B cell (primary cell): ENCODE results near the gene NPFFR1. TPM values are rescaled to one million over a fixed set of nuclear protein-coding genes. Genes with fewer than 3 reads are reported as not detected.

Experiments used
- ATAC-seq: fragments of 200-7000 bp; cut with Tn5 transposase; one replicate; pipeline ENCODE4 v1.10.0; 2021; ENCODE audit warnings: low read depth, mild to moderate bottlenecking, moderate number of reproducible peaks, moderate library complexity
- CTCF ChIA-PET: fragments of 350-600 bp; sonication (Branson Sonifier 250); formaldehyde crosslinking; loops from one replicate; lab custom pipeline; 2021; ENCODE audit warnings: antibody characterized with exemption, inconsistent platforms; lab: Charles Lee
- POLR2A ChIA-PET: fragments of 350-600 bp; sonication (Branson Sonifier 250); formaldehyde crosslinking; loops from one replicate; lab custom pipeline; 2021; ENCODE audit warnings: antibody characterized with exemption; lab: Charles Lee
- DNase-seq: peaks from one replicate; pipeline ENCODE4 v3.0.0; 2013
- H2AFZ ChIP-seq: 2 replicates; pipeline ENCODE4 v1.6.1; 2012; ENCODE audit warnings: mild to moderate bottlenecking, low read depth, low read length; ENCODE audit not compliant: insufficient read depth, poor library complexity, severe bottlenecking
- H3K27ac ChIP-seq, 2 donors: 1 replicate in 1 of 2; 2 replicates in 1 of 2; pipeline ENCODE4 v1.5.1; 2012 to 2013; ENCODE audit warnings: low read length in 2 of 2, mild to moderate bottlenecking in 2 of 2, moderate library complexity in 1 of 2
- H3K27me3 ChIP-seq, 4 experiments: fragments of 200-600 bp in 1 of 4; sonication (generic) in 1 of 4; replicated peaks in 1 of 4; 1 replicate in 2 of 4; 2 replicates in 2 of 4; pipeline versions ENCODE4 v1.6.1 to v1.7.0; 2013 to 2016; ENCODE audit warnings: low read length in 3 of 4, mild to moderate bottlenecking in 2 of 4, mixed read lengths in 1 of 4, moderate library complexity in 1 of 4; ENCODE audit not compliant: insufficient read depth in 4 of 4, control insufficient read depth in 3 of 4; ENCODE audit errors: control extremely low read depth in 1 of 4
- H3K36me3 ChIP-seq, 2 experiments: replicated peaks in 1 of 2; 1 replicate in 1 of 2; 2 replicates in 1 of 2; pipeline versions ENCODE4 v1.6.1 to v1.7.1; 2013; ENCODE audit warnings: low read length in 1 of 2; ENCODE audit not compliant: insufficient read depth in 2 of 2, control insufficient read depth in 1 of 2; ENCODE audit errors: control extremely low read depth in 1 of 2, extremely low read depth in 1 of 2
- H3K4me1 ChIP-seq, 2 donors: fragments of 200-600 bp in 1 of 2; sonication (generic) in 1 of 2; 1 replicate in 1 of 2; 2 replicates in 1 of 2; pipeline versions ENCODE4 v1.5.1 to v1.6.1; 2013 to 2017; ENCODE audit warnings: low read length in 2 of 2; ENCODE audit not compliant: control insufficient read depth in 2 of 2, insufficient read depth in 2 of 2
- H3K4me2 ChIP-seq: replicated peaks from 2 replicates; pipeline ENCODE3; 2012; ENCODE audit warnings: mild to moderate bottlenecking, low read depth, low read length; ENCODE audit not compliant: poor library complexity, severe bottlenecking
- H3K4me3 ChIP-seq, 5 experiments: fragments of 200-600 bp in 1 of 5; sonication (generic) in 1 of 5; 1 replicate in 3 of 5; 2 replicates in 2 of 5; pipeline versions ENCODE4 v1.5.1 to v1.7.0; 2011 to 2016; ENCODE audit warnings: low read length in 4 of 5, mild to moderate bottlenecking in 4 of 5, low read depth in 2 of 5, control low read depth in 1 of 5, moderate library complexity in 1 of 5; ENCODE audit not compliant: insufficient read depth in 1 of 5; ENCODE audit errors: control extremely low read depth in 1 of 5, extremely low read depth in 1 of 5
- H3K79me2 ChIP-seq: fragments of 200-600 bp; sonication (generic); one replicate; pipeline ENCODE4 v1.6.0; 2016; ENCODE audit warnings: low read length; ENCODE audit not compliant: control insufficient read depth, insufficient read depth
- H3K9ac ChIP-seq: fragments of 200-600 bp; sonication (generic); 2 replicates; pipeline ENCODE4 v1.6.1; 2017; ENCODE audit warnings: mild to moderate bottlenecking, low read length, moderate library complexity
- H3K9me3 ChIP-seq, 3 donors: one replicate each; pipeline versions ENCODE4 v1.6.1 to v1.7.1; 2013; ENCODE audit warnings: low read length in 2 of 3; ENCODE audit not compliant: control insufficient read depth in 2 of 3, insufficient read depth in 1 of 3; ENCODE audit errors: control extremely low read depth in 1 of 3
- H4K20me1 ChIP-seq: 2 replicates; pipeline ENCODE4 v1.6.0; 2012; ENCODE audit warnings: mild to moderate bottlenecking, low read length; ENCODE audit not compliant: insufficient read depth, control insufficient read depth, poor library complexity, severe bottlenecking
- H3K27ac Mint-ChIP-seq: one replicate; pipeline ENCODE4 v1.8.0; 2021; ENCODE audit warnings: mixed read lengths
- H3K27me3 Mint-ChIP-seq: one replicate; pipeline ENCODE4 v1.8.0; 2021; ENCODE audit warnings: mixed read lengths
- H3K4me1 Mint-ChIP-seq: one replicate; pipeline ENCODE4 v1.8.0; 2021; ENCODE audit warnings: mixed read lengths
- H3K4me3 Mint-ChIP-seq: one replicate; pipeline ENCODE4 v1.8.0; 2021; ENCODE audit warnings: mixed read lengths
- H3K9me3 Mint-ChIP-seq: one replicate; pipeline ENCODE4 v1.8.0; 2022; ENCODE audit warnings: mixed read lengths; ENCODE audit not compliant: insufficient read depth
- EZH2 ChIP-seq: IDR thresholded peaks from 2 replicates; pipeline ENCODE4 v1.6.1; 2012; ENCODE audit warnings: borderline replicate concordance, low read depth, mild to moderate bottlenecking, moderate library complexity, low read length; ENCODE audit not compliant: insufficient read depth, poor library complexity, severe bottlenecking
- WGBS: methylation state at CpG from one replicate; pipeline ENCODE4 v1.1.5; 2013; ENCODE audit warnings: missing lambda C conversion rate; ENCODE audit not compliant: insufficient coverage; 5-methylcytosine and 5-hydroxymethylcytosine counted together
- intact Hi-C: fragments of 100-400 bp; cut with micrococcal nuclease; formaldehyde crosslinking; loops from one replicate; pipeline ENCODE4 v1.10.0; 2022
- polyA plus RNA-seq: library from polyadenylated mRNA; depleted of rRNA; stranded (reverse); fragments of >200 nt; gene quantifications from 2 replicates; pipeline ENCODE4 v1.2.3, GENCODE V29; 2012
- total RNA-seq, 2 donors: library from RNA; stranded (reverse); fragments of 120-200 nt in 1 of 2; gene quantifications; 1 replicate in 1 of 2; 2 replicates in 1 of 2; pipeline versions ENCODE4 v1.2.3 to v1.2.4, GENCODE V29; 2013 to 2022
- TF ChIP-seq, protein P1 (sequence below): fragments of 200-600 bp; IDR thresholded peaks from one replicate; pipeline ENCODE4 v1.8.0; 2022; ENCODE audit warnings: antibody characterized with exemption, mild to moderate bottlenecking

Gene NPFFR1
- total and polyA plus RNA-seq, 2 donors (not counting 1 experiment from before 2014, with no cell fraction given) = not detected

DNA sequence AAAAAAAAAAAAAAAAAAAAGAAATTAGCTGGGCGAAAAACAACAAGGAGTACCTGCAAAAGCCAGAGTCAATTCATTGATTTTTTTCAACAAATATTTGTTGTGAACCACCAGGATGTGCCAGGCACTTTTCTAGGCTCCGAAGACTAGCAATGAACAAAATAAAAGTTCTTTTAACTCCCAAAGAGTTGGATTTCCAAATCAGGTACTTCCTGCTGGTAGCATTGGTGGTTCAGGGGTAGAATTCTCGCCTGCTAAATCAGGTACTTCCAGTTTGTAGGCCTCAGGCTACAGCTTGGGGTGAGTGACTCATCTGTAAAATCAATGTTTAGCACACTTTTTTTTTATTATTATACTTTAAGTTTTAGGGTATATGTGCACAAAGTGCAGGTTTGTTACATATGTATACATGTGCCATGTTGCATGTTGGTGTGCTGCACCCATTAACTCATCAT is 61.4 kb downstream of the NPFFR1 start:
- Mint-ChIP-seq H3K4me1 (peaks cover 12% of the 10 kb centered on the region), H3K27ac (no peak overlapping the region), H3K9me3 (no peaks in the 10 kb centered on the region), H3K27me3 (no peaks in the 10 kb centered on the region), H3K4me3 (no peak overlapping the region)
- TF ChIP-seq, protein P1, sequence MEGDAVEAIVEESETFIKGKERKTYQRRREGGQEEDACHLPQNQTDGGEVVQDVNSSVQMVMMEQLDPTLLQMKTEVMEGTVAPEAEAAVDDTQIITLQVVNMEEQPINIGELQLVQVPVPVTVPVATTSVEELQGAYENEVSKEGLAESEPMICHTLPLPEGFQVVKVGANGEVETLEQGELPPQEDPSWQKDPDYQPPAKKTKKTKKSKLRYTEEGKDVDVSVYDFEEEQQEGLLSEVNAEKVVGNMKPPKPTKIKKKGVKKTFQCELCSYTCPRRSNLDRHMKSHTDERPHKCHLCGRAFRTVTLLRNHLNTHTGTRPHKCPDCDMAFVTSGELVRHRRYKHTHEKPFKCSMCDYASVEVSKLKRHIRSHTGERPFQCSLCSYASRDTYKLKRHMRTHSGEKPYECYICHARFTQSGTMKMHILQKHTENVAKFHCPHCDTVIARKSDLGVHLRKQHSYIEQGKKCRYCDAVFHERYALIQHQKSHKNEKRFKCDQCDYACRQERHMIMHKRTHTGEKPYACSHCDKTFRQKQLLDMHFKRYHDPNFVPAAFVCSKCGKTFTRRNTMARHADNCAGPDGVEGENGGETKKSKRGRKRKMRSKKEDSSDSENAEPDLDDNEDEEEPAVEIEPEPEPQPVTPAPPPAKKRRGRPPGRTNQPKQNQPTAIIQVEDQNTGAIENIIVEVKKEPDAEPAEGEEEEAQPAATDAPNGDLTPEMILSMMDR = no peak
- TF ChIP-seq EZH2 = no peak
- Histone ChIP-seq H3K36me3 (peaks cover 3 to 7% of the 10 kb centered on the region in 2 experiments), H3K9ac (no peak overlapping the region), H3K4me1 (peaks cover 5% of the 10 kb centered on the region in 2 donors), H3K27ac (no peak overlapping the region), H3K4me3 (no peak overlapping the region), H3K4me2 (no peak overlapping the region), H4K20me1 (no peaks in the 10 kb centered on the region), H3K9me3 (no peaks in the 10 kb centered on the region), H3K27me3 (no peaks in the 10 kb centered on the region), H3K79me2 (peaks cover 3% of the 10 kb centered on the region), H2AFZ (no peak overlapping the region)
- no peak for DNase-seq
- ChIA-PET POLR2A (interaction anchor here (0.6 to 1.3 kb wide), 3 partner anchors 152 to 536 kb away, joined by 3 to 5 read pairs (median 5); no protein-coding TSS in a partner anchor), CTCF (interaction anchor here (0.8 to 19.0 kb wide), 27 partner anchors 10 to 240 kb away, joined by 3 to 778 read pairs (median 6); partner anchors contain the start of genes PPA1 and TYSND1)
- 100% methylated on average over 1 of the region's 3 CpGs for WGBS
- no peak for ATAC-seq
- intact Hi-C loops = loop anchor here (5.0 kb wide), 1 partner anchor 45 kb away; no protein-coding TSS in a partner anchor

DNA sequence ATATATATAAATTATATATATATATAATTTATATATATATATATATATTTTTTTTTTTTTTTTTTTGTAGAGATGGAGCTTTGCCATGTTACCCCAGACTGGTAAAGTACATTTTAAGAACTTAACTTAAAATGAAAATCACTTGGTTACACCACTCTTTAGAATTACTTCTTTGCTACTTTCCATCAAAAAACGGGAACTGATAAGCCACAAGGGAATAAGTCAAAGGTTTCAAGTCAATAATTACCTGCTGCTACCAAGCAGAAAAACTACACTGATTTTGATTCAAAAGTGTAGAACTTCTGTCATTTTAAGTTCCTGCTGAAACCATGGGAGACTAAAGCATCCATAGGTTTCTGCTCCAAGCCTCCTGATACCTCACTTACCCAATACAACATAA is 62.8 kb downstream of the NPFFR1 start:
- CTCF ChIA-PET = interaction anchor here (0.8 to 19.0 kb wide), 39 partner anchors 10 to 537 kb away, joined by 3 to 778 read pairs (median 5); partner anchors contain the start of genes EIF4EBP2, PPA1, SAR1A and TYSND1
- peaks cover 12% of the 10 kb centered on the region for H3K4me1 Mint-ChIP-seq
- intact Hi-C loops = loop anchor here (1.0 to 5.0 kb wide), 4 partner anchors 12 to 143 kb away; partner anchors contain the start of genes PPA1 and TYSND1
- H3K9me3 Mint-ChIP-seq = no peaks in the 10 kb centered on the region
- H3K79me2 ChIP-seq = peaks cover 3% of the 10 kb centered on the region
- no peak overlapping the region for H3K4me3 ChIP-seq
- DNase-seq (no peak), ATAC-seq (no peak)
- H3K4me1 ChIP-seq = peaks cover 5% of the 10 kb centered on the region in 2 donors
- H3K4me3 Mint-ChIP-seq = no peak overlapping the region
- no peaks in the 10 kb centered on the region for H4K20me1 ChIP-seq
- H3K9me3 ChIP-seq = no peaks in the 10 kb centered on the region
- no peak overlapping the region for H3K27ac Mint-ChIP-seq
- H3K9ac ChIP-seq = no peak overlapping the region
- peak overlapping the region; percentile 35 for H2AFZ ChIP-seq
- H3K27me3 ChIP-seq = no peaks in the 10 kb centered on the region
- H3K36me3 ChIP-seq = peaks cover 3 to 7% of the 10 kb centered on the region in 2 experiments
- 0% methylated on average over 1 of the region's 1 CpG for WGBS
- peak overlapping the region; percentile 56 for H3K4me2 ChIP-seq
- H3K27me3 Mint-ChIP-seq = no peaks in the 10 kb centered on the region
- no peak overlapping the region for H3K27ac ChIP-seq
- POLR2A ChIA-PET = interaction anchor here (1.0 to 1.5 kb wide), 3 partner anchors 12 to 153 kb away, joined by 3 to 10 read pairs (median 7); partner anchors contain the start of gene PPA1
- no peak for TF ChIP-seq EZH2
- TF ChIP-seq, protein P1 = no peak
